ELR (cell line): ENCODE data around the gene FITM1.
A peak's percentile ranks its signal among the peaks of the same experiment; 100 is the strongest.

Experiments
- DNase-seq: peaks from one replicate; pipeline ENCODE4 v3.0.0-alpha.2; 2015; ENCODE audit warnings: low read depth

FITM1 gene

GRCh38 chr14:24160850-24161804, 30.7 kb downstream of the FITM1 start, which contains the start of gene IRF9:
Gene IRF9, plus strand, starts transcription at chr14:24161265. Its CDS starts 880 bp downstream, at chr14:24162145.
- DNase-seq, result peak; percentile 93

DNA sequence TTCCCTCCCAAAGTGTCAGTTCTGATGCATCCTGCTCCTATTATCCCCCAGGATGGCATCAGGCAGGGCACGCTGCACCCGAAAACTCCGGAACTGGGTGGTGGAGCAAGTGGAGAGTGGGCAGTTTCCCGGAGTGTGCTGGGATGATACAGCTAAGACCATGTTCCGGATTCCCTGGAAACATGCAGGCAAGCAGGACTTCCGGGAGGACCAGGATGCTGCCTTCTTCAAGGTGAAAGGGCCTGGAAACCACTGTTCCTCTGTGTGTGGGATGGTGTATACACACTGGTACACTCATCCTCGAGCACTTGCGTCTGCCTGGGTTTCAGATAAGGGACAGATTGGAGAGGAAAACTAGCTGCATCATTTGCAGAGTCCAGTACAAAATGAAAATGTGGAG, 31.6 kb downstream of the FITM1 start:
- no peak for DNase-seq

DNA sequence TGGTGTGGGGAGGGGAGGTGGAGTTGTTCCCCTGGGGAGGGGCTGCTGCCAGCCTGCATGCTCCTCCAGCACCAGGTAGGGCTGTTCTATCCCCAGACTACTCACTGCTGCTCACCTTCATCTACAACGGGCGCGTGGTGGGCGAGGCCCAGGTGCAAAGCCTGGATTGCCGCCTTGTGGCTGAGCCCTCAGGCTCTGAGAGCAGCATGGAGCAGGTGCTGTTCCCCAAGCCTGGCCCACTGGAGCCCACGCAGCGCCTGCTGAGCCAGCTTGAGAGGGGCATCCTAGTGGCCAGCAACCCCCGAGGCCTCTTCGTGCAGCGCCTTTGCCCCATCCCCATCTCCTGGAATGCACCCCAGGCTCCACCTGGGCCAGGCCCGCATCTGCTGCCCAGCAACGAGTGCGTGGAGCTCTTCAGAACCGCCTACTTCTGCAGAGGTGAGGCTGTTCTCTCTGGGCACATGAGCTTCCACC, 34.1 kb downstream of the FITM1 start:
- no peak for DNase-seq

DNA sequence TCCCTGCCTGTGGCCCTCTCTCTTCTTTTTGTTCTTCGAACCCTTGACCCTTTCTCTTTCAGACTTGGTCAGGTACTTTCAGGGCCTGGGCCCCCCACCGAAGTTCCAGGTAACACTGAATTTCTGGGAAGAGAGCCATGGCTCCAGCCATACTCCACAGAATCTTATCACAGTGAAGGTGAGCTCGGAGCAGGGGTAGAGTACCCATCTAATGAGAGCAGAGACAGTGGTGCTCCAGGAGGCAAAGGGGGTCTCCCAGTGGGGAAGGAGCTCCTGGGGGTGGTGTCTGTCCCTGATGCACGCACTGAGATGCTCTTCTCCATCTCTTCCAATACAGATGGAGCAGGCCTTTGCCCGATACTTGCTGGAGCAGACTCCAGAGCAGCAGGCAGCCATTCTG, 35.3 kb downstream of the FITM1 start:
- DNase-seq, result no peak

- DNase-seq, result no peak
Observed at GRCh38 chr14:24167469-24168114, 37.1 kb downstream of the FITM1 start.

- no peak for DNase-seq
Observed at GRCh38 chr14:24171422-24172260, 41.2 kb downstream of the FITM1 start, which contains the start of gene REC8. Gene REC8, plus strand, starts transcription at chr14:24172080. Its CDS starts 473 bp downstream, at chr14:24172553.

DNA sequence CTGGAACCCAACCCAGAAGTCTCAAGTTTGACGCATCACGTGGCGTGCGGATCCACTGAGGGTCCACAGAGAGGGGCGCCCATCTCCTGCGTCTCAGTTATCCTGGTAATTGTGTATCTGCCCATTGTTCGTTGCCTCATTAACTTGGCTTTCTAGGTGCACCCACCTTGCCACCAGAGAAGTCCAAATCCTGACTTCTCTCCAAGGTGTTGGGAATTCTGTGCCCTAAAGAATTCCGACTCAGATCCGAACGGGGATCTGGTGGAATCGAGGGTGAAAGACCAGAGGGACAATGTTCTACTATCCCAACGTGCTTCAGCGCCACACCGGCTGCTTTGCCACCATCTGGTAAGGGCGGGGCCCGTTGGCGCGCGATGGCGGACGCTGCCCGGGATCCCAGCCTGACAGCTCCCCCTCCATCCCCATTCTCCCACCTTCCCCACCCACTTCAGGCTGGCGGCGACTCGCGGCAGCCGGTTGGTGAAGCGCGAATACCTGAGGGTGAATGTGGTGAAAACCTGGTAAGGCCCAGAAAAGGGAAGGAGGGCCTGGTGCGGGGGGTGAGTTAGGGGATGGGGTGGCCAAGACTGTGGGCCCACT, 41.9 kb downstream of the FITM1 start:
- no peak for DNase-seq

- no peak for DNase-seq
Observed at GRCh38 chr14:24172871-24173281, 42.4 kb downstream of the FITM1 start.

DNA sequence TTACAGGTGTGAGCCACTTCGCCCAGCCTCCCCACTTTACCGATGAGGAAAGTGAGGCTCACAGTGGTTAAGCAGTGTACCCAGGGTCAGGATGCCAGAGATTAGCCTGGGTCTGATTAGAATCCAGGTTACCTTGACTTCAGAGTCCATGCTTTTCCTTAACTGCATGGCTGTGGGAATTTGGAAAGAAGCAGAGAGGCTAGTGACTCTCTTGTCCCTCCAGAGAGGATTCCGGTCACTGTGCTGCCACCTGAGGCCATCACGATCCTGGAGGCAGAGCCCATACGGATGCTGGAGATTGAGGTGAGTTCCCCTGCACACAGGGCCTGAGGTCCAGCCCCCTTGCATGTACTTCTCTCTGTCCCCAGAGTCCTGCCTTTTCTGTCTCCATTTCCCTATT, 46.1 kb downstream of the FITM1 start:
- DNase-seq, result no peak

DNA sequence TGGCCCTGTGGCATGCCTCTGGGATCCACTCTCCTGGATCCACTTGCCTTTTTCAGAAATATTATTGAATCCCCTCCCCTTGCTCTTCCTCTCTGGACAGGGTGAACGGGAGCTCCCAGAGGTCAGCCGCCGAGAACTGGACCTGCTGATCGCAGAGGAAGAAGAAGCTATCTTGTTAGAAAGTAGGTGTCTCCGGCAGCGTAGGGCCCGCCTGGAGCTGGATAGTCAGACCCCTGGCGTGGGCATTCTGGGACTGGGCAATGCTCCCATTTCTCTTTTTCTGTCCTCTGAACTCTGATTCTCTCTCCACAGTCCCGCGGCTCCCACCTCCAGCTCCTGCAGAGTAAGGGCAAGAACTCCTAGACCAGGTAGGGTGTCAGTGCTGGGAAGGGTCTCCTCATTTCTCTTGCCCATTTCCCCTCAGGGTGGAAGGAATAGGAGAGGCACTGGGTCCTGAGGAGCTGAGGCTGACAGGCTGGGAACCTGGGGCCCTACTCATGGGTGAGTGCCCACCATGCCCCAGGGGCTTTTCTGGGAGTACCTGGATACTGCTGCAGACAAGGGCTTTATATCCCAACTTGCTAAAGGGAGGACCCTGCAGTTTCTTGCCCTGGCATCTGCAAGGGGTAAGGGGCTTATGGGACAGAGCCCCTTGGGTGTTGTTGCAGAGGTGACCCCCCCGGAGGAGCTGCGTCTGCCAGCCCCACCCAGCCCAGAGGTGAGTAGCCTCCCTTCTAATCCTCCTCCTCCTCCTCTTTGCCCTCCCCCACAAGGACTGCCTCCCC, 46.8 kb downstream of the FITM1 start:
- no peak for DNase-seq

DNA sequence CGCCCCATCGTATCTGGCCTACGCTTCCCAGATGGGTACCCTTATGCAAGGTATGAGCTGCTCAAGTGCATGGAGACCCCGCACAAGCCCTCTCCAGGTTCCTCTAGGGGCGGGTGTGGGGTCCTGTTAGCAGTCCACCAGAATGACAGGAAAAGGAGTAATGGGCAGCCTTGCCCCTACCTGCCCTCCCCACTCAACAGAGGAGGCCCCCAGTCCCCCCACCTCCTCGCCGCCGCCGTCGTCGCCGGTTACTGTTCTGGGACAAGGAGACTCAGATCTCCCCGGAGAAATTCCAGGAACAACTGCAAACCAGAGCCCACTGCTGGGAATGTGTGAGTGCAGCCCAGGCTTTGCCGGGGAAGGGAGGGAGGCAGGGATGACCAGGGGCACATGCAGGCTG, 47.4 kb downstream of the FITM1 start:
- DNase-seq, result no peak

- no peak for DNase-seq
Observed at GRCh38 chr14:24178399-24179178, 48.1 kb downstream of the FITM1 start.

GRCh38 chr14:24179294-24179960, 49.0 kb downstream of the FITM1 start:
- no peak for DNase-seq

DNA sequence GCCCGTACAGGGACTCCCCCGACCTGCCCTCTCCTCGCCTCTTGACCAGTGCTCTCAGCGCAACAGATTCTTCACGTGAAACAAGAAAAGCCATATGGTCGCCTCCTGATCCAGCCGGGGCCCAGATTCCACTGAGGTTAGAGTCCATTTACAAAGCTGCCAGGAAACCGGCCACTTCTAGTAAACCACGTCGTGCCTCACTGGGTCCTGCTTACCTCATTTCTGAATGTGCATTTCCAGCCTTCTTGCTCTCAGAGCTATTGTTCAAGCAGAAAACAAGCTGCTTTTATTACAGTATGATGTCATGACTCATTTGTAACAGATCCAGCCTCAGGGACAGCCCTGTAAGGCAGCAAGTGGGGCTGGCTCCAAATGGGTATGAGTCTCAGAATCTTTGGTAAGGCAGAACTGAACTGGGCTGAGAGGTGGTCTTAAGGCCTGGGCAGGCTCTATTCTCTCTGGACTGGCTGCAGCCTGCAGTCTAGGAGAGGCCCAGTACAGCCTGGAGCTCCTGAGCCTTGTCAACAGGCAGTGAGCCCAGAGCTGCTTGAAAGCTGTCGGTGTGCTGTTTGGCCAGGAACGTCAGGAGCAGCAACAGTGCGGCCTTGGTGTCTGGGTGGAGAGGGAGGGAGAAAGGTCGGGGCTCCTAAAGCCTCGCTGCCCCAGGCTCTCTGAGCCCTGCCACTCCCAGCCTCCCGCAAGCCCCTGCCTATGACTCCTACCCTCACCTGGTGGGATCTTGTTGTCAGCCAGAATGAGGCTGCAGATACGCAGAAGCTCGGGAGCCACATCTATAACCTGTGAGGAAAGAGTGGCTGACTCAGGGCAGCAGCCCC, 49.7 kb downstream of the FITM1 start:
- peak; percentile 73 for DNase-seq

DNA sequence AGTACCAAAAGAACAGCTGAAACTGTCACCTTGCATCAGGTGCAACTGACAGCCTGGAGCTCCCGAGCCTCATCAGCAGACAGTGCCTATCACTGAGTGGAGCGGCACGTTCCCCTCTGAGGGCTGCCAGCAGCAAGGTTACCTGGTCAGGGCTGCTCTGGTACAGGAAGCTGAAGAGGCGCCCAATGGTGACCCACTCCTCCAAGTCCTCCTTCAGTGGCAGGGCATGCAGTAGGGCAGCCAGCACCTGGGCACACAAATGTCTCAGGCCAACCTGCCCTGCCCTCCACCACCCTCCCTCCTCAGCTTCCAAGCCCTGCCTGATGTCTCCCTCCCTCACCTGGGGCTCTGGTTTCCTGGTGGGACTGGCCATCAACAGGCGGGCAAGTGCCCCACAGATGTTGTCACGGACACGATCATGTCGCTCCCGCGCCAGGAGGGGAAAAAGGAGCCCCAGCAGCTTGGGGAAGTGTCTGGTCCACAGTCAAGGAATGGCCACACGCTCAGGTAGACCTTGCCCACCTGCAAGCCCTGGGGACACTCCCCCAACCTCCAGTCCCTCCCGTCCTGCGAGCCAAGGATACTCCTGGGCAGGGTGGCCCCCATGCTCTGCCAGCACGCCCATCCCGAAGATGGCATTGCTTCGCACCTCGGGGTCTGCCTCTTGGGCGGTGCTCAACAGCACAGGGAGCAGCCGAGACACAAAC, 51.1 kb downstream of the FITM1 start:
- DNase-seq, result no peak
